NCI-H146 treated with DMSO at 0.1 percent for 48 hours (cell line): ENCODE data around the gene RPS6KA2.

Experiments used
- DNase-seq: peaks from one replicate; lab custom pipeline; 2025; ENCODE audit not compliant: unreplicated experiment; lab: John Stamatoyannopoulos, UW

The RPS6KA2 gene

DNA sequence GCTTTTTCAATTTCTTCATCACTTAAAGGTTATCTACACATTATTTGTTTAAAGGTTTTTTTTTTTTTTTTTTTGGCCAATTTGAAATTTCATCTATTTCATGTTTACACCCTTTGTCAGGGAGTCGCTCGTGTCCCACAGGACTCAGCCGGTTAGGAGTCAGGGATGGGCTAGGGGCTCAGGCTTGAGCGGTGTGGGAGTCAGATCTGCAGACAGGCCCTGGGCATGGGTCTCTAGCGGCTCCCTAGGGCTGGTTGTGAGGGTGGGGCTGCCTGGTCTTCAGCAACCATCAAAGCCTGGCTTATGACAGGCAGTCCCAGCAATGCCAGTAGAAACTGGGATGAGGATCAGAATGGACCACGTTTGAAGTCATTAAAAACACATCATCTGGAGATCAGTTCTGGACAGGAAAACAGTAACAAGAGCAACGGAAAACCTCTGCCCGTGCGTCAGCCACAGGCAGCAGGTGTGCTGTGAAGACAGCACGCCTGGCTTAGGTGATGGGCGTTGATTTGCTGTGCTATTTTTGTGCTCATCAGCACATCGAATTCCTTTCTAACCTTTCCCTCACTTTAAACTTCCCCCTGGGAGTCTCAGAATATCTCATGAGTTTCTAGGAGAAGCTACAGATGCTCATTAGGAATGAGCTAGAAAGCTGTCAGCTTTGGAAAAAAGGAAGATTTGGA is 153.0 kb downstream of the RPS6KA2 start:
- no peak for DNase-seq

DNA sequence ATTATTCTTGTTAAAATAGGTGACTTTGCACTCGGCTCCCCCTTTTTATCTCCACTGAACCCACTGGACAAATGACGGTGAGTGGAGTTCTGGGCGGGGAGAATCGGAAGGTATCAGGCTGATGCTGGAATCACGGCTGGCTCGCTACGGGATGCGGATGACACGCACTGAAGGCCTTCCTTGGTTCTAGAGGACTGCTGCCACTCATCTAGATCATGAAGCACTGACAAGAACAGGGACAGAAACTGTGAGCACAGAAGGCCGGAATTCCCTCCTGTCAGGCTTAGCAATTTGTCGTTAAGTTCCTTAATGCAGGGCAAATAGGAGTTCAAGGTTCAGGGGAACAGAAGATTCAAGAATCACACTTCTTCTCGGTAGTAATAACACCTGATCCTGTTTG is 154.4 kb downstream of the RPS6KA2 start:
- DNase-seq, result no peak

DNA sequence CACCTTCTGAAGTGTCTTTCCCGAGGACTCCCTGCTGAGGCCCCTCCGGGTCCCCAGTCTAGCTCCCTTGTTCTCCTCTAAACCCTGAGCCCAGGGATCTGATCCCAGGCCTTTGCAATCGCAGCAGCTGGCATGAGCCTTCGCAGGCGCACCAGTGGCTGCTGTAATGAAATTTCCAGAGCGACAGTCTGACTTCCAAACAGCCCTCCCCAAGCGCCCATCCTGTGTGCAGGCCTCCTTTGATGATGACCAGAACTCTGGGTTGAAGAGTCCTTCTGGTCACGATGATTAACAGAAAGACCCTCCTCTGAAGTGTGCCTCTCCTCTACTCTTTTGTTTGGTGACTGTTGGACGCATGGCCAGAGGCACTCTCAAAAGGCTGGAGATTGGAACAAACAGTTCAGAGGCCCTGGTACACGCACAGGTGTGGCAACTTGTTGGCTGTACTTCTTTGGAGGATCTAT is 155.2 kb downstream of the RPS6KA2 start:
- no peak for DNase-seq

DNA sequence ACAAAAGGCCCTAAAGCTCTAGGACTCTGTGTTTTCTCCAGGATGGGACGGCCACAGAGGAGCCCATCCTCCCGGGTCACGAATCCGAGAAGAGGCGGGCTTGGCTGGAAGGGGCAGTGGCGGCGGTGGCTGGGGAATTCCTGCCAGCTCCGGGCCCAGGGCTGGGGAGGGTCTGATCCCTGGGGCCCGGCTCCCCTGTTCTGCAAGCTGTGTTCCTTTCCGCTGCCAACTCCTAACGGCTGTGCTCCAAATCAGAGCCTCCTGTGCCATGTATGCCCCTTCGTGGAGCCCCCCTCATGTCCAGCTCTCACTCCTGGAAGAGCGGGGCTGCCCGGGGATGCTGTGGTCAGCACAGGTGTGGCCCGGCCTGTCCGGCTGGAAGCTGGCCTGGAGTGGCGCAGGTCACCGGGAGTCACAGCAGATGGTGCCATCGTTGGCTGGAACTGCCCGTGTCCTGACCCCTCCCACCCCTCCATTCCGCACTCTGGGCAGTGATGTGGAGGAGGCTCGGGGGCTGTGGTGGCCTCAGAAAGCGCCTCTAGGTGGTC is 156.1 kb downstream of the RPS6KA2 start:
- no peak for DNase-seq

DNA sequence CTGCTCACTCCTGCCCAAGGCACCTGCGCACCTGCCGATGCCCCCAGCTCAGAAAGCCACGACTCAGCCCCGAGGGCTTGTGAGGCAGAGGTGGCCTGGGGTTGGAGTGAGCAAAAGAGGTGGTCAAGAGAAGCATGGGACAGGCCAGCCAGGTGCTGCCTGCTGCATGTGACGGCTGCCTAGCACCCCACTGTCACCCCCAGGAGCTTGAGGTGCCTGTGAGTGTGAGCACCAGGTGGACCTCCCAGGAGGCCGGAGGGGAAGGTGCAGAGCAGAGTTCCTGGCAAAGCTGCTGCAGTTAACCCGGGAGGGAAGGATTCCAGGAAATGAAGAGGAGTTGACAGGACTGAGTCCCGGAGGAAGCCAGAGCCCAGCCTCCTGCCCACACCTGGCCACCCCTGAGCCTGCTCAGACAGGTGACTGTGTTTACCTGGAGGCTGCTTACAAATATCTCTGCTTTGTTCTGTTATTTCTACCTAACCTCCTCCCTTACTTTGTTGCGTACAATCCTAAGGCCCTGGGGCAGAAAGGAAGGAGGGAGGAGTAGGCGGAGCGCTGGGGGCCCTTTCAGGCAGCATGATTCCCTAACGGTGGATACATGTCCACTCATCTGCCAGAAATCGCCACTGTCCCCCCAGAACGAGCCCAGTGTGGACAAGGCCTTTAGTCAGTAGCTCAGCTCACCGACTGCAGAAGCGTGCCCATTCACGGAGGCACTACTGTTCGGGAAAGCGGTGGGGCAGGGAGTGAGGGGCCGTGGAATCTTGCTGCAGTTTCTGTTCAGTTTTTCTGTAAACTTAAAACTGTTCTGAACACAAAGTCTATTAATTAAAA is 156.8 kb downstream of the RPS6KA2 start:
- DNase-seq, result no peak

DNA sequence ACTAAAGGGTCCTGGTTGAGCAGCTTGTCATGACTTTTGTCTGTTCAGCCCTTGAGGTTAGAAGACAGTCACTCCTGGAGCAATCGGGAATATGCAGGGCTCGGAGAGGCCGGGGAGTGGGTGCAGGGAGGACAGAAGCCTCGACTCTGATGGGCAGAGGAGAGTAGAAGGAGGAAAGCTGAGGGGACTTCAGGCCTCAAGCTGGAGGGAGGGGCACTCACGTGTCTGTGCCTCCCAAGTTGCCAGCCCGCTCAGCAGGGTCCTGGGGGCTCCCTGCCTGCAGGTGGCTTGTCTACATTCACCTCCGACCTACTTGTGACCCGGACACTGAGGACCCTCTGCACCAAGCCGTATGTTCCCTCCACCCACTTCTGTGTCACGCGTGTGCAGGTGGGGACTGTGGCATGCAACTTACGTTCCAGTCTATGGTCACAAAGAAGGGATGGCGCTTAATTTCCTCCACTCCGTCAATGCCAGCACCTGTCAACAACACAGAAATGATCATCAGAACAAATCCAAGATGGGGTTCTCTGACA is 157.6 kb downstream of the RPS6KA2 start:
- no peak for DNase-seq

DNA sequence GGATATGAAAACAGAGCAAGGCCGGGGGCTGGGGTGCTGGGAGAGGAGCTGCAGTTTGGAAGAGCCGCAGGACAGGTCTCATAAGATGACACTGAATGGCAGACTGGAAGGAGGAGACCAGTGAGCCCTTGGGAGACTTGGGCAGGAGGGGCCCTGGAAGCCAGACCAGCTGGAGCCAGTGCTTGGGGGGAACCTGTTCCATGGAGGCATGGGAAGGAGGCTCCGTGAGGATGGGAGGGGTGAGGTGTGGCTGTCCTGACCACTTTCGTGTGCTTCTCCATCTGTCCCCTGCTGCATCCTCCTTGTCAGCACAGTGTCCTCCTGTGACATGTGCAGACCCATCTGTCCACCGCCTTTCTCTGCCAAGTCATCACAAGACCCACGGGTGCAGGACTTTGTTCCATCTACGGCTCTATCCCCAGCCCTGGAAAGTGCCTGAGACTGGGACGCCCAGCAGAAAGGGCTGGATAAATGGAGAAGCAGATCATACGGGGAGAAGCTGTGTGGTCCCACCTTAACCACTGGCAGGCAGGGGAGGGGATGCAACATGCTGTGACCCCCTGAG is 159.5 kb downstream of the RPS6KA2 start:
- DNase-seq, result no peak

DNA sequence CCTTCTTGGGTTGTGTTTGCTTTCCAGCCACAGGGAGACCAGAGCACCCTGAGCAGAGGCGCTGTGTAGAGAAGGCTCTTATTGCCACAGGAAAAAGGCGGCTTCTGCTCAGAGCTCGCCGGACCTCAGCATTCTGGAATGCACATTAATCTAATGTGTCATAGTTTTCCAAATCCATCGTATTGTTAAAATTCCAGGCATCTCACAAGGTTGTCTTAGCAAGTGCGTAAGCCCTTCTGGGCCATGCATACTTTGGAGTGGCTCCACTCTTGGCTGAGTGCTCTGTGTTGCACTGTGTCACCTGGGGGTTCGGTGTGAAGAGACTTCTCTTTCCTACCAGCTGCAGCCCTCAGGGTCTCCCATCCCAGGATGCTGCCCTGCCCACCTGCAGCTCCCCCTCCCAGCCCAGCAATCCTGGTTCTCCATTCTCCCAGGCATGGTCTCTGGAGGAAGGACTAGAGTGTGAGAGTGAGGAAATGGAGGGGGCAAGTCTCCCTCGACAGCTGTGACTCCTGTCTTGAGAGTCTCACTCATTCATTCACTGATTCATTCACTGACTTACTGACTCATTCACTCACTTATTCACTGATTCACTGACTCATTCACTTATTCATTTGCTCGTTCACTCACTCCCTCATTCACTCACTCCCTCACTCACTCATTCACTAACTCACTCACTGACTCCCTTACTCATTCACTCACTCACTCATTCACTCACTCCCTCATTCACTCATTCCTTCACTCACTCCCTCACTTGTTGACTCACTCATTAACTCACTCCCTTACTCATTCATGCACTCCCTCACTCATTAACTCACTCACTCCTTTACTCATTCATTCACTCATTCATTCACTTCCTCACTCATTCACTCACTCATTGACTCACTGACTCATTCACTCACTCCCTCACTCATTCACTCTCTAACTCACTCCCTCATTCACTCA is 160.6 kb downstream of the RPS6KA2 start:
- DNase-seq, result no peak

DNA sequence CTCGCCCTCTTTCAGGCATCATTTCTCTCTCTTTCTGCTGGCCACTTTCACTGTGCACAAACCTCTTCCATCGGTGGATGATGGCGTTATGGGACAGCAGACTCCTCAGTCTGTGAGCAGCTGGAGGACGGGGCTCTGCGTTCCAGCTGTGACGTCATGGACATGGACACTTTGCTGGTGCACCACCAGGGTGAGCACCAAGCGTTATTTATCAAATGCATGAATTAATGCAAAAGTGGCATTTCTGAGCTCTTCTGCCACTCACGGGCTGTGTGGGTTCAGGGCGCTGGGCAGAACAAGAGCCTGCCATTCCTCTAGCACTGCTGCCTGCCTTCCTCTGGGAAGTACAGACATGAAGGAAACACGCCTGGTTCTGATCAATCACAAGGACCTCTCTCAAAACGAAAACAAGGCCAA is 161.4 kb downstream of the RPS6KA2 start:
- DNase-seq, result no peak

DNA sequence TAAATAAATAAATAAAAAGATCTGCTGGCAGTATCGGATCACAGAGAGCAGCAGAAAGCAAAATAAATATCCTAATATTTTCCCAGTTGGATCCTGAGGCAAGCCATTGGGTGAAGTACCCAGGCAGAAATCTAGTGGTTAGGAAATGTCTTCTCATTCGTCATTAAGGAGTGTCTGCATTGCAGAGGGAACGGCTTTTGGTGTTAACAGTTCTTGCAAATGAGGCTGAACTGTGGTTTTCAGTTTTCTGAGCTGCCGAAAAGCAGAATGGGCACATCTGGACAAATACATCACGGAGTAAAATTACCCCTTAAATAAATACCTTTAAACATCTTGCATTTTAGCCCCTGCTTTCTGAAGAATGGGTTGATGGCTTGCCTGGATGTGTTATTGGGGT is 162.1 kb downstream of the RPS6KA2 start:
- no peak for DNase-seq

DNA sequence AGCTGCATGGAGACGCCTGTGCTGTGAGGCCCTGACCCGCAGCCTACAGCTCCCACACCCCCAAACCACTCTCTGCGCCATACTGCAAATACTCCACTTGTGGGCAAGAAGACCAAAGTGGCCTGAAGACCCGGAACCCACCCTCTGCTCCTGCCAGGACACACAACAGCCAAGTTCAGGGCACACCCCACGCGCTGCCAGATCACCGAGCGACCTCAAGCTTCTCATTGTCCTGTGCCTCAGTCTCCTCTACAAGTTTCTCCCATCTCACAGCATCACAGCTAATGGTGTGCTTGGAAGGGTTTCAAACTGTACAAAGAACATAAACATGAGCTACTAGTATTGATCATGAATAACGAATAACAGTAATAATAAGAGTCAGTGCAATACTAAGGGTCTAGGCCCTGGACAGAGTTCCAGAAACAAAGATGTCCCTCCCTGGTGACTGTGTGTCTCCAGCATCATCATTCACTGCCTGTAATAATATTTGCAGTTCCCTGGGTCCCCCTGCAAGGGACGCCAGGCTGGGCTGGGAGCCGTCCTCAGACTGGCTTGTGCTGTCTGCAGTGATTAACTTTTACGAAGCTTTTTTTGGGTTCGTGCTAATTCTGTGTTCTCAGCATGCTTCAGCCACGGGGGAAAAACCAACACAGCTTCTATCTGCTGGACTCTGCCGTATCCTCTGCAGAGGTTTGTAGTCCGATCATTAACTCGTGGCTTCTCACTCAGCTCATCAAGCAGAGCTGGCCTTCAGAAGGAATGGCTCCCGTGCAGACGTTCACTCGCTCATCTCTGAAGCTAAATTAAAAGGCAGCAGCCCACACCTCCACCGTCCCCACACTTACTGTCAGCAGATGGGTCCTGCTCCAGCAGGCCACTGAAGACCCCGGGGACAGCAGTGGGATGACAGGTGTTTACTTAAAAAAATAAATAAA is 162.7 kb downstream of the RPS6KA2 start:
- no peak for DNase-seq

DNA sequence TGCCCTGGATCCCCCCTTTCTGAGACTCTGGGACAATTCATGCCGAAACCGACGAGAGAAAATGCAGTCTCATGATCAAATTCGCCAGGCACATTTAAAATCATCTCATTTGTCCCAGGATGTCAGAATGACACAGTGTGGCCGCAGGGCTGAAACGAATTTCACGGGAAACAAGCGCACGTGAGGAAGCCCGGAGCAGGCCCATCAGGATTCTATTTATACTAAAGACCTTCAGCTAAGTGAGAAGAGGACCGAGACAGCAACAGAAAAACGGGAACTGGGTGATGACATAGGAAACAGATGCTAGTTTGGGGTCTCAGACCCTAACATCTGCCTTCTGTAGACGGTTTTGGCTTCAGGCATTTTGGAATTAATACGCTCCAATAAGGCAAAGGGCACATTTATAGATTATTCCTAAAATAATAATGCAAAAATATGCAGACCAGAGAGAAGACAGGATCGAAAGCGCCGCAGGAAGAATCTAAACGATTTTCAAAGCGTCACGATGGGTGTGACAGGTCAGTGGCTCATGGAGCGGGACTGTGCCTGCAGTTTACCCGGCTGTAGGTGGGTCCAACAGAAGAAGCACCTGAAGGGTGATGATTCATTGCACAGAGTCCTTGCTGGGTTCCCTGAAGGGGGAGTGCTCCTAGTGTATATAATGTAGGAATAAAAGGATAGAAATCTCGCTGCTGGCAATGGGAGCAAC is 163.5 kb downstream of the RPS6KA2 start:
- DNase-seq, result no peak

DNA sequence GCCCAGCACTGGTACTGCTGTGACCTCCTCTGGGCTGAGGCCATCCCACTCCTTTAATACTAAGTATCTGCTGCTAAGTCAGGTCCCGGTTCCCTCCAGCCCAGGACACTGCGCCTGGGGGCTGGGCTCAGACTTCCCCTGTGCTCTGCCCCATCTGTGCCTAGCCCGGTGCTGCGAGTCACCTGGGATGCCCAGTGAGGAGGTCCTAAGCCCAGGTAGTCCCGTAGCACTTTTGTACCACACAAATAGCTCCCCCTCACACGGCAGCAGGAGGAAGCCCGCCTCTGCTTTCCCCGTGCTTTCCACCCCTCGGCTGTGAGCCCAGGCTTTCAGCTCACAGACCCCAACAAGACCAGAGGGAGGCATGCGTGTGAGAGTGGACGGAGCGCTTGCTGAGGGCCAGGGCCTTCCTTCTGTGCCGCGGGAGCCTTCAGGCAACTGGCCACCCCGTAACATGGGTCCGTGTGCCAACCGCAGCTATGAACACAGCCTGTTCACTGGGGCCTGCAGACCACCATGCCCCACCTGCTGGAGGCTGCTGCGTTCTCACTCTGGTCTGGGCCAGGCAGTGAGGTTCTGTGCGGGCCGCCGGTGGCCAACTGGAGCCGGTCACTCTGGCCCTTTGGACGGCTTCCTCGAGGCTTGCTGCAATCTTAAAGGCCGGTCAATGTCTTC is 164.5 kb downstream of the RPS6KA2 start:
- no peak for DNase-seq

DNA sequence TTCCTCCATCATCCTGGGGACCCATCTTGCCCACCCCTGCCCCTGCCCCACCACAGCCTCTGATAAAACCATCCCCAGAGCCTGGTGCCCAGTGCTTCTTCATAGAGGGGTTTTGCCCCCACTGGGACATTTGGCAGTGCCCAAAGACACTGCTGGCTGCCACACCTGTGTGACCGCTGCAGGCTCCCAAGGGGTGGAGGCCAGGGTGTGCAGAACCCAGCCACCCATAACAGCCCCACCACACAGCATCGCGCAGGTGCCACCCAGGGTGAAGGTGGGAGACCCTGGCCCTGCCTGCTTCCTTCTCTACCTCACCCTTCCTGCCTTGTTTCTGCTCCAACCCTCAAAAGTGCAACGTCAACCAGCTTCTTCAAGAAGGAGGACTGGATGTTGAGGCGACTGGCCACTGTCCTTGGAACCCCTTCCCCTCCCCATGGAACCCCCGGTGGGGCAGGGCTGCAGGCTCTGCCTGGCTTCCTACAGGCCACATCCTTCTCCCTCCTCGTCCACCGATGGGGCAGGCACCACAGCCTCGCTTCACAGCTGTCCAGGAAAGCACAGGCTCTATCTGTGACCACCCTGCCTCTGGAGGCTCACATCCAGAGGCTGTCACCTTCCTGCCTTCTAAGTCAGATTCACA is 165.1 kb downstream of the RPS6KA2 start:
- DNase-seq, result no peak

DNA sequence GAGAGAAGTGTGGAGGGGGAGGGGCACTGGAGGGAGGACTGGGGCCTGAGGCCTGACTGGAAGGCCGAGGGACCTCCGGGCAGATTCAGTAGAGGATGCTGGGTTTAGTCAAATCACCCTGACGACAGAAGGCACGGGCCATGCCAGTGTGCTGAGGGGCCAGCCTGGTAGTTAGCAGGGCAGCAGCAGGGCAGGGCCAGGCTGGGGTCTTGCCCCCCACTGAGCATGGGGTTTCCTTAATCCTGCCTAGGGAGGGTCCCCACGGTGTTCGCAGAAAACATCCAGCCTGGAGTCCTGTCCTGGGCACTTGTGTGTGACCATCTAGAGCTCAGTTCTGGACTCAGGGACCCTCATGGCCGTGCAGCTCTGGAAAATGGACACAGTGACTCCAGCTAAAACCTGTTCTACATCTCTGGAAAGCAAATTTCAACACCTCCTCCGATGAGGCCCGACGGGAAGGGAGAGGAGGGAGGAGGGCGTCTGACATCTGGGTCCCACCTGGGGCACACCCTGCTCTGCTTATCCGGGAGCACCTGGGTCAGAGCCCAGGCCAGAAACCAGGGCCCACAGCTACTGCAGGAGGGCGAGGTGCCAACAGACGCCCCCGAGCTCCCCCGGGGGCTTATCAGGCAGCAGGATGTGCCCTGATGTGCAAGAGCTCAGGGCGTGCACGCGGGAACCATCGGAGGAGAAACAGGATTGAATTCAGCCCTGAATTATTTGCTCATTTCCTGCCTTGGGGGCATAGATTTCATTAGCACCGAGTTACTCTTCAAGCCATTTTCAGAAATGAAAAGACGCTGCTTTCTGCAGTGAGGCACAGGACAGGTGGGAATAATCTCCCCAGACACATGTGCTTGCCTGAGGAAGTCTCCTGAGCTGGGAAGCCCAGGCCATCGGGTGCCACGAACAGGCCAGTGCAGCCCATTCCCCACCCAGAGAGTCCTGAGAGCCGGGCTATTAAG is 166.3 kb downstream of the RPS6KA2 start:
- DNase-seq, result peak; percentile 58

DNA sequence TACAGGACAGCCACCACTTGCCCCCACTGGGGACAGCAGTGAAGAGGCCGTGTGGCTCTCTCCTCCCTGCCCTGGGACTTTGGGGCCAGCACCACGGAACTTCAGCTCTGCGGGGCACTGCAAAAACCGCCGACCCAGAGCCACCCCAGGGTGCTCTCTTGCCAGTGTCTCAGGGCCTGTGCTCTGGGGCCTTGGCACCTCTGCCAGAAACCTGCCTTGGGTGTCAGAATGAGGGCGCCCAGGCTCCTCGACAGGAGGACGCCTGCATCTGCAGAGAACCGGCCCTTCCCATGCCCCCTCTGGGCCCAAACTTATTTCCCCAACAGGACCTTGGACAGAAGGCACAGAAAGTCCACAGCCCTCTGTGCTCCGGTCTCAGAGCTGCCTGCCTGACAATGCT is 167.1 kb downstream of the RPS6KA2 start:
- DNase-seq, result no peak

DNA sequence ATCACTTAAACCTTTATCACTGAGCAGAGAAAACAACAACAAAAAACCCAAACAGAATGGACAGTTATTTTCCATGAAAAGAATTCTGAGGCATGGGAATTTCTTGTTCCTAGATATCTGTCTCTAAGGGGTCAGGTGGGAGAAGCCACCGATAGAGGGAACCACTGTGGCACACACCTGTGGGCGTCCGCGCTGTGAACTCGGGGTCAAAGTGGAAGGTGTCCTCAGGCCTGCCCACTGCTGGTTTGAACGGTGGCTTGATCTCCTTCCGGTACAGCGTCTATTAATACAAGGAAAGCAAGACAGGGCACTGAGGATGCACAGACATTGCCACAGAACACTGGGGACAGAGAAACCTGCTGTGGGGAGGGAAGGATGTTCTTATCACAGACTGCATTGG is 167.8 kb downstream of the RPS6KA2 start:
- DNase-seq, result no peak
